BLaER1 treated with 17β-estradiol and CSF1 and Interleukin-3, amounts not matched to agents 10 nM and 100 nM (cell line): ENCODE measurements around the gene PARD3B.

Experiments
- H3K27ac ChIP-seq, 11 experiments: shearing (Covaris generic); formaldehyde crosslinking; 2 replicates each; pipeline ENCODE4 v1.8.1; 2022
- H3K27me3 ChIP-seq, 11 experiments: shearing (Covaris generic); formaldehyde crosslinking; 2 replicates each; pipeline ENCODE4 v1.8.1; 2022
- H3K36me3 ChIP-seq, 11 experiments: shearing (Covaris generic); formaldehyde crosslinking; 2 replicates each; pipeline ENCODE4 v1.8.1; 2022
- H3K4me1 ChIP-seq, 10 experiments: shearing (Covaris generic); formaldehyde crosslinking; 2 replicates each; pipeline ENCODE4 v1.8.1; 2022
- H3K4me2 ChIP-seq, 11 experiments: shearing (Covaris generic); formaldehyde crosslinking; 2 replicates each; pipeline ENCODE4 v1.8.1; 2022
- H3K4me3 ChIP-seq, 10 experiments: shearing (Covaris generic); formaldehyde crosslinking; 2 replicates each; pipeline ENCODE4 v1.8.1; 2022
- H3K9ac ChIP-seq, 11 experiments: shearing (Covaris generic); formaldehyde crosslinking; 2 replicates each; pipeline ENCODE4 v1.8.1; 2022
- H3K9me3 ChIP-seq, 11 experiments: shearing (Covaris generic); formaldehyde crosslinking; replicated peaks in 1 of 11; 2 replicates each; pipeline ENCODE4 v1.8.1; 2022
- H4K20me1 ChIP-seq, 11 experiments: shearing (Covaris generic); formaldehyde crosslinking; 2 replicates each; pipeline ENCODE4 v1.8.1; 2022
- Cebpa-rat ChIP-seq, 11 experiments: shearing (Covaris generic); IDR thresholded peaks; 2 replicates each; pipeline ENCODE4 v1.8.1; 2022

PARD3B gene

GRCh38 chr2:205511641-205512040, 966.4 kb downstream of the PARD3B start:
- no peak for TF ChIP-seq Cebpa-rat (IDR thresholded peaks at IDR 0.05)
- Histone ChIP-seq H3K4me1 (peaks cover 0 to 4% (median 0%) of the 10 kb centered on the region in 10 experiments; a peak in 1 of 20 replicates), H3K4me3 (no peak overlapping the region), H3K9me3 (0 out of 22 replicates have a peak, but pooled peaks cover 0 to 5% (median 0%) of the 10 kb centered on the region in 11 experiments), H3K27ac (no peak overlapping the region), H3K9ac (no peak overlapping the region), H4K20me1 (no peaks in the 10 kb centered on the region), H3K27me3 (no peaks in the 10 kb centered on the region), H3K4me2 (no peak overlapping the region), H3K36me3 (no peaks in the 10 kb centered on the region)

- no peak overlapping the region for H3K9ac ChIP-seq
- peaks cover 21 to 27% (median 24%) of the 10 kb centered on the region in 11 experiments; a peak in 21 of 22 replicates for H3K9me3 ChIP-seq
- no peaks in the 10 kb centered on the region for H3K36me3 ChIP-seq
- no peak overlapping the region for H3K27ac ChIP-seq
- H3K4me1 ChIP-seq: 0 out of 20 replicates have a peak, but pooled peaks cover 0 to 3% (median 0%) of the 10 kb centered on the region in 10 experiments
- TF ChIP-seq Cebpa-rat (IDR thresholded peaks at IDR 0.05): no peak
- H4K20me1 ChIP-seq: no peaks in the 10 kb centered on the region
- no peaks in the 10 kb centered on the region for H3K27me3 ChIP-seq
- H3K4me3 ChIP-seq: no peak overlapping the region
- no peak overlapping the region for H3K4me2 ChIP-seq
Measured at GRCh38 chr2:205520311-205520710, 975.0 kb downstream of the PARD3B start.

- Histone ChIP-seq H3K9me3 (peaks cover under 1 to 7% (median 5%) of the 10 kb centered on the region in 11 experiments; a peak in 15 of 22 replicates), H3K4me2 (no peak overlapping the region), H3K4me1 (0 out of 20 replicates have a peak, but pooled peaks cover 0 to 3% (median 0%) of the 10 kb centered on the region in 10 experiments), H3K9ac (no peak overlapping the region), H3K27ac (no peak overlapping the region), H4K20me1 (no peaks in the 10 kb centered on the region), H3K27me3 (no peaks in the 10 kb centered on the region), H3K4me3 (no peak overlapping the region), H3K36me3 (no peaks in the 10 kb centered on the region)
- no peak for TF ChIP-seq Cebpa-rat (IDR thresholded peaks at IDR 0.05)
Measured at GRCh38 chr2:205524656-205525055, 979.4 kb downstream of the PARD3B start.

- H3K9me3 ChIP-seq: no peaks in the 10 kb centered on the region
- TF ChIP-seq Cebpa-rat (IDR thresholded peaks at IDR 0.05): no peak
- H3K27ac ChIP-seq: no peak overlapping the region
- no peak overlapping the region for H3K9ac ChIP-seq
- no peaks in the 10 kb centered on the region for H3K36me3 ChIP-seq
- H3K27me3 ChIP-seq: no peaks in the 10 kb centered on the region
- H4K20me1 ChIP-seq: no peaks in the 10 kb centered on the region; a peak in 1 of 22 replicates
- H3K4me3 ChIP-seq: no peak overlapping the region
- no peaks in the 10 kb centered on the region for H3K4me1 ChIP-seq
- H3K4me2 ChIP-seq: no peak overlapping the region
Measured at GRCh38 chr2:205527801-205528200, 982.5 kb downstream of the PARD3B start.

GRCh38 chr2:205531072-205531471, 985.8 kb downstream of the PARD3B start:
- peaks cover 0 to 8% (median 0%) of the 10 kb centered on the region in 10 experiments; a peak in 3 of 20 replicates for H3K4me1 ChIP-seq
- no peak overlapping the region for H3K4me3 ChIP-seq
- H3K9ac ChIP-seq: no peak overlapping the region
- no peak overlapping the region for H3K4me2 ChIP-seq
- H3K27me3 ChIP-seq: no peaks in the 10 kb centered on the region
- TF ChIP-seq Cebpa-rat (IDR thresholded peaks at IDR 0.05): no peak
- H3K36me3 ChIP-seq: no peaks in the 10 kb centered on the region
- no peak overlapping the region for H3K27ac ChIP-seq
- H3K9me3 ChIP-seq: no peaks in the 10 kb centered on the region
- H4K20me1 ChIP-seq: no peaks in the 10 kb centered on the region; a peak in 1 of 22 replicates

- peaks cover 0 to 8% (median 0%) of the 10 kb centered on the region in 10 experiments; a peak in 3 of 20 replicates for H3K4me1 ChIP-seq
- H3K36me3 ChIP-seq: no peaks in the 10 kb centered on the region
- no peak for TF ChIP-seq Cebpa-rat (IDR thresholded peaks at IDR 0.05)
- no peak overlapping the region for H3K27ac ChIP-seq
- no peaks in the 10 kb centered on the region for H3K27me3 ChIP-seq
- H4K20me1 ChIP-seq: no peaks in the 10 kb centered on the region; a peak in 1 of 22 replicates
- no peak overlapping the region for H3K4me2 ChIP-seq
- H3K9ac ChIP-seq: no peak overlapping the region
- H3K9me3 ChIP-seq: no peaks in the 10 kb centered on the region
- H3K4me3 ChIP-seq: no peak overlapping the region
Measured at GRCh38 chr2:205531489-205532148, 986.3 kb downstream of the PARD3B start.

GRCh38 chr2:205535001-205535400, 989.7 kb downstream of the PARD3B start:
- Histone ChIP-seq H3K36me3 (no peaks in the 10 kb centered on the region), H3K4me2 (peak overlapping the region in 2 of 11 experiments; percentile 7 to 14; a peak in 1 of 22 replicates), H3K4me3 (no peak overlapping the region), H3K9ac (no peak overlapping the region), H3K27ac (no peak overlapping the region), H3K4me1 (peaks cover 4 to 15% (median 10%) of the 10 kb centered on the region in 10 experiments; a peak in 18 of 20 replicates), H3K27me3 (no peaks in the 10 kb centered on the region), H4K20me1 (no peaks in the 10 kb centered on the region; a peak in 1 of 22 replicates), H3K9me3 (no peaks in the 10 kb centered on the region)
- TF ChIP-seq Cebpa-rat (IDR thresholded peaks at IDR 0.05): no peak

GRCh38 chr2:205539603-205540002, 994.3 kb downstream of the PARD3B start:
- H3K9me3 ChIP-seq: no peaks in the 10 kb centered on the region
- H3K9ac ChIP-seq: peak overlapping the region in 2 of 11 experiments; percentile 38 to 47; a peak in 4 of 22 replicates
- no peaks in the 10 kb centered on the region for H4K20me1 ChIP-seq
- H3K4me3 ChIP-seq: no peak overlapping the region
- TF ChIP-seq Cebpa-rat (IDR thresholded peaks at IDR 0.05): no peak
- H3K4me2 ChIP-seq: peak overlapping the region in 9 of 11 experiments; percentile 31 to 75 (median 60); a peak in 17 of 22 replicates
- peaks cover 8 to 38% (median 29%) of the 10 kb centered on the region in 10 experiments; a peak in 18 of 20 replicates for H3K4me1 ChIP-seq
- no peaks in the 10 kb centered on the region for H3K36me3 ChIP-seq
- peak overlapping the region in 7 of 11 experiments; percentile 23 to 68 (median 47); a peak in 12 of 22 replicates for H3K27ac ChIP-seq
- H3K27me3 ChIP-seq: no peaks in the 10 kb centered on the region

- peak overlapping the region in 7 of 11 experiments; percentile 23 to 68 (median 47); a peak in 12 of 22 replicates for H3K27ac ChIP-seq
- H3K4me3 ChIP-seq: no peak overlapping the region
- 0 out of 22 replicates have a peak, but pooled peaks of 1 of the 11 experiments have one; percentile 31 for TF ChIP-seq Cebpa-rat (IDR thresholded peaks at IDR 0.05)
- H3K27me3 ChIP-seq: no peaks in the 10 kb centered on the region
- no peaks in the 10 kb centered on the region for H3K9me3 ChIP-seq
- peak overlapping the region in 9 of 11 experiments; percentile 31 to 75 (median 60); a peak in 18 of 22 replicates for H3K4me2 ChIP-seq
- H3K4me1 ChIP-seq: peaks cover 8 to 42% (median 29%) of the 10 kb centered on the region in 10 experiments; a peak in 18 of 20 replicates
- peak overlapping the region in 2 of 11 experiments; percentile 38 to 47; a peak in 4 of 22 replicates for H3K9ac ChIP-seq
- no peaks in the 10 kb centered on the region for H3K36me3 ChIP-seq
- no peaks in the 10 kb centered on the region for H4K20me1 ChIP-seq
Measured at GRCh38 chr2:205540036-205540435, 994.8 kb downstream of the PARD3B start.
